Muscle of arm (tissue), 12 donors: ENCODE results near the gene PTPRN2. TPM values are rescaled to one million over a fixed set of nuclear protein-coding genes. Genes with fewer than 3 reads are reported as not detected.

Experiments
- DNase-seq: peaks from one replicate; pipeline ENCODE4 v3.0.0-alpha.2; 2013
- polyA plus RNA-seq, 12 donors: library from polyadenylated mRNA; unstranded; fragments of 120-200 nt; gene quantifications; one replicate each; pipeline ENCODE4 v1.2.1, GENCODE V29; 2013; ENCODE audit not compliant: insufficient read length in 12 of 12

The PTPRN2 gene
- polyA plus RNA-seq, 12 donors, result 1.6 to 8.7 (median 2.3) TPM; not detected in 1

GRCh38 chr7:158491094-158491493 is 96.5 kb downstream of the PTPRN2 start:
- DNase-seq, result no peak

GRCh38 chr7:158490171-158490782 is 97.3 kb downstream of the PTPRN2 start:
- DNase-seq, result no peak

- DNase-seq, result no peak
Observed at GRCh38 chr7:158489462-158490155, 98.0 kb downstream of the PTPRN2 start.

GRCh38 chr7:158488181-158488971 is 99.2 kb downstream of the PTPRN2 start:
- no peak for DNase-seq

- DNase-seq, result no peak
Observed at GRCh38 chr7:158487631-158488151, 99.9 kb downstream of the PTPRN2 start.

GRCh38 chr7:158486919-158487318 is 100.7 kb downstream of the PTPRN2 start:
- DNase-seq, result no peak

- no peak for DNase-seq
Observed at GRCh38 chr7:158484801-158485531, 102.7 kb downstream of the PTPRN2 start.

- DNase-seq, result no peak
Observed at GRCh38 chr7:158482480-158482879, 105.1 kb downstream of the PTPRN2 start.

- no peak for DNase-seq
Observed at GRCh38 chr7:158479664-158480025, 108.0 kb downstream of the PTPRN2 start.

GRCh38 chr7:158479021-158479663 is 108.5 kb downstream of the PTPRN2 start:
- DNase-seq, result no peak

GRCh38 chr7:158477866-158478265 is 109.8 kb downstream of the PTPRN2 start:
- DNase-seq, result no peak

- DNase-seq, result no peak
Observed at GRCh38 chr7:158476331-158476932, 111.2 kb downstream of the PTPRN2 start.

- no peak for DNase-seq
Observed at GRCh38 chr7:158475679-158476052, 112.0 kb downstream of the PTPRN2 start.

GRCh38 chr7:158475036-158475678 is 112.5 kb downstream of the PTPRN2 start:
- no peak for DNase-seq

GRCh38 chr7:158474488-158474887 is 113.1 kb downstream of the PTPRN2 start:
- DNase-seq, result no peak

GRCh38 chr7:158473946-158474345 is 113.7 kb downstream of the PTPRN2 start:
- DNase-seq, result no peak

- peak; percentile 21 for DNase-seq
Observed at GRCh38 chr7:158473221-158473620, 114.4 kb downstream of the PTPRN2 start.

- DNase-seq, result no peak
Observed at GRCh38 chr7:158472596-158472995, 115.0 kb downstream of the PTPRN2 start.

- DNase-seq, result no peak
Observed at GRCh38 chr7:158471716-158472115, 115.9 kb downstream of the PTPRN2 start.

GRCh38 chr7:158470336-158470735 is 117.3 kb downstream of the PTPRN2 start:
- no peak for DNase-seq
